Measurements from ENCODE around the gene SGCG. TPM values are rescaled to one million over a fixed set of nuclear protein-coding genes. Genes with fewer than 3 reads are reported as not detected.
A peak's percentile ranks its signal among the peaks of the same experiment; 100 is the strongest.

SGCG gene
- total RNA-seq, 4 donors from 2014 or later: 0.39 to 1.0 (median 0.85) TPM; not detected in 1

DNA sequence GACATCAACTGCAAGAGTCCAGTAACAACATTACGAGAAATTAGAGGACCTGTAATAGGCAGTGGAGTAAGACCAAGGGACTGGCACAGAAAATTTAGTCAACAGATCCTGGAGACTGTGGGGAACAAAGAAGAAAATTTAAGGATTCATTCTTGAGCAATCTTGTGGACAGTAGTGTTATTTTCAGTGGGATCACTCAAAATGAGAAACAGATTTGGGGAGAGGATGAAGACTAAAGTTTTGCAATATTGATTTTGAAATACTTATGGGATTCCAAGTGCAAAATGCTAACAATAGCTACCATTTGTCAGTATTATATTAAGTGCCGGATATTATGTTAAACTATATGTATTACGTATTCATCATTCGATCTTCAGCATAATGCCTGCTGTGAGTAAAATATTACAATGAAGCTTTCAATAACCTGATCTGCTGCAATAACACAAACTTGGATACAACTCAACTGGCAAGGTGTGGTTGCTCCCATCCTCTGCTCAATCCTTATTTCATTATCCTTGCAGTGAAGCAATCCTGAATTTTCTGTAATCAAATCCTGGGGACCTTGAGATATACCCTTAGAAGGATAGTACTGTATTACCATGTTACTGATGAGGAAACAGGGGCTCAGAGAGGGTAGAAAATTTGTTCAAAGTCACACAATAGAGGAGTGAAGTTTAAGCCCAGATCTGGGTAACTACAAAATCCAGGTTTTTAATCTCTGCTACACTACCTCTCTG, 168.6 kb downstream of the SGCG start:
- no peaks in the 10 kb centered on the region for H3K9me3 ChIP-seq
- no peaks in the 10 kb centered on the region for H3K27me3 ChIP-seq
- H3K36me3 ChIP-seq: peaks cover under 1% of the 10 kb centered on the region
- DNase-seq (ENCODE audit: low spot score in 2 of 2): no peak
- no peak for TF ChIP-seq POLR2A (IDR thresholded peaks at IDR 0.05)
- no peak for TF ChIP-seq EP300 (IDR thresholded peaks at IDR 0.05)
- TF ChIP-seq, protein P1, sequence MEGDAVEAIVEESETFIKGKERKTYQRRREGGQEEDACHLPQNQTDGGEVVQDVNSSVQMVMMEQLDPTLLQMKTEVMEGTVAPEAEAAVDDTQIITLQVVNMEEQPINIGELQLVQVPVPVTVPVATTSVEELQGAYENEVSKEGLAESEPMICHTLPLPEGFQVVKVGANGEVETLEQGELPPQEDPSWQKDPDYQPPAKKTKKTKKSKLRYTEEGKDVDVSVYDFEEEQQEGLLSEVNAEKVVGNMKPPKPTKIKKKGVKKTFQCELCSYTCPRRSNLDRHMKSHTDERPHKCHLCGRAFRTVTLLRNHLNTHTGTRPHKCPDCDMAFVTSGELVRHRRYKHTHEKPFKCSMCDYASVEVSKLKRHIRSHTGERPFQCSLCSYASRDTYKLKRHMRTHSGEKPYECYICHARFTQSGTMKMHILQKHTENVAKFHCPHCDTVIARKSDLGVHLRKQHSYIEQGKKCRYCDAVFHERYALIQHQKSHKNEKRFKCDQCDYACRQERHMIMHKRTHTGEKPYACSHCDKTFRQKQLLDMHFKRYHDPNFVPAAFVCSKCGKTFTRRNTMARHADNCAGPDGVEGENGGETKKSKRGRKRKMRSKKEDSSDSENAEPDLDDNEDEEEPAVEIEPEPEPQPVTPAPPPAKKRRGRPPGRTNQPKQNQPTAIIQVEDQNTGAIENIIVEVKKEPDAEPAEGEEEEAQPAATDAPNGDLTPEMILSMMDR (IDR thresholded peaks at IDR 0.05): no peak
- TF ChIP-seq POLR2AphosphoS5 (IDR thresholded peaks at IDR 0.05): no peak
- peak overlapping the region; percentile 48 for H3K27ac ChIP-seq
- 73% methylated on average over 4 of the region's 4 CpGs for WGBS
- peaks cover 6% of the 10 kb centered on the region for H3K4me1 ChIP-seq
- H3K4me3 ChIP-seq: no peak overlapping the region

DNA sequence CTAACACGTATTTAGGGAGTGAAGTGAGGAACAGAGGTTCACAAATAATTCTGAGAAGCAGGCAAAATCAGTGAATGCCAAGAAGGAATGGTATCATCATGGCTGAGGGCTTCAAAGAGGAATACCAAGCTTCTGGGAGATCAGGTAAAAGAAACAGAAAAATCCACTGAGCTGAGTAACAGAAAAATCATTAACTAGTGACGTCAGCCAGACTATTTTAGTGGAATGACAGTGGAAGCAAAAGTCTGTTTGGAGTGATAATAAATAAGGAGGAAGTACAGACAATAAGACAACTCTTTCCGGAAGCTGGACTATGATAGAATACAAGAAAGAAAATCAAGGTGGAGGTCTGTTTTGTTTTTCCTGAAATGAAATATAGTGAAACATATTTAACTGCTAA, 169.2 kb downstream of the SGCG start:
- Histone ChIP-seq H3K27me3 (no peaks in the 10 kb centered on the region), H3K27ac (peak overlapping the region; percentile 48), H3K4me1 (peaks cover 6% of the 10 kb centered on the region), H3K4me3 (no peak overlapping the region), H3K36me3 (peaks cover 7% of the 10 kb centered on the region), H3K9me3 (no peaks in the 10 kb centered on the region)
- TF ChIP-seq, protein P1 (IDR thresholded peaks at IDR 0.05): no peak
- TF ChIP-seq EP300 (IDR thresholded peaks at IDR 0.05) (no peak), POLR2AphosphoS5 (IDR thresholded peaks at IDR 0.05) (no peak), POLR2A (IDR thresholded peaks at IDR 0.05) (no peak)
- WGBS: 89% methylated on average over 3 of the region's 3 CpGs
- no peak for DNase-seq (ENCODE audit: low spot score in 2 of 2)

DNA sequence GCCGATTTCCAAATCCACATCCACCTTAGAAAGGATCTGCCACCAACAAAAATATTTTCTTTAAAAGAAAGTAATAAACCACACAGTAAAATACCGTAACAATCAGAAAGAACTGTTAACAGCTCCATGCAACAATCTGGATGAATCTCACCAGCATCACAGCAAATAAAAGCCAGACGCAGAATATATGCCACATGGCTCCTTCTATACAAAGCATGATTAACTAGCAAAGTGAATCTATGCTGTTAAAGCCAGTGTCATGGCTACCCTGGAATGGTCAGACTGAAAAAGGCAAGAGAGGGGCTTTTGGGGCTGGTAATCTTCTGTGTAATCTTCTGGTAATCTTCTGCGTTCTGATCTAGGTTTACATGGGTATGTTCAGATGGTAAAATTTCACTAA, 171.4 kb downstream of the SGCG start:
- Histone ChIP-seq H3K4me3 (no peak overlapping the region), H3K27me3 (no peaks in the 10 kb centered on the region), H3K27ac (no peak overlapping the region), H3K36me3 (peaks cover 26% of the 10 kb centered on the region), H3K4me1 (peaks cover 6% of the 10 kb centered on the region), H3K9me3 (no peaks in the 10 kb centered on the region)
- TF ChIP-seq POLR2A (IDR thresholded peaks at IDR 0.05): no peak
- TF ChIP-seq POLR2AphosphoS5 (IDR thresholded peaks at IDR 0.05): no peak
- TF ChIP-seq, protein P1 (IDR thresholded peaks at IDR 0.05): no peak
- no peak for TF ChIP-seq EP300 (IDR thresholded peaks at IDR 0.05)
- 63% methylated on average over 4 of the region's 4 CpGs for WGBS
- no peak for DNase-seq (ENCODE audit: low spot score in 2 of 2)

DNA sequence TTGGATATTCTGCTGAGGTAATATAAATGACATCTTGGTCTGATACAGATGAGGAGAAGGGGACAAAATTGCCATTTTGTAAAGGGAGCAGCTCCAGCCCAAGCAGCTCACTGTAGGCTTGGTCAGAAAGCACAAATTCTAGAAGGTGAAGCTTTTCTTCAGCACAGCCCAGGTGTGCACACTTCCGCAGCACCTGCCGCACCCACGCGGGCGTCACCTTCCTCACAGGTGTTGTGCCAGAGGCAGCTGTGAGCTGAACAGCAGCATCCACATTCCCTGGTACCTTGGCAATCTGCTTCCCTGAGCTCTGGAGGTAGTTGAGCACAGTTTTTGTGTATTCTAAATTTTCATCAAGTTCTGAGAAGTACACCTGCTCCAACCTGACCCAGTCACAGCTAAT, 173.7 kb downstream of the SGCG start:
- peaks cover 35% of the 10 kb centered on the region for H3K36me3 ChIP-seq
- DNase-seq (ENCODE audit: low spot score in 2 of 2): no peak
- no peak overlapping the region for H3K4me3 ChIP-seq
- 82% methylated on average over 5 of the region's 5 CpGs for WGBS
- no peak for TF ChIP-seq POLR2A (IDR thresholded peaks at IDR 0.05)
- TF ChIP-seq POLR2AphosphoS5 (IDR thresholded peaks at IDR 0.05): no peak
- TF ChIP-seq, protein P1 (IDR thresholded peaks at IDR 0.05): no peak
- no peak for TF ChIP-seq EP300 (IDR thresholded peaks at IDR 0.05)
- H3K4me1 ChIP-seq: no peaks in the 10 kb centered on the region
- no peaks in the 10 kb centered on the region for H3K9me3 ChIP-seq
- no peaks in the 10 kb centered on the region for H3K27me3 ChIP-seq
- no peak overlapping the region for H3K27ac ChIP-seq

DNA sequence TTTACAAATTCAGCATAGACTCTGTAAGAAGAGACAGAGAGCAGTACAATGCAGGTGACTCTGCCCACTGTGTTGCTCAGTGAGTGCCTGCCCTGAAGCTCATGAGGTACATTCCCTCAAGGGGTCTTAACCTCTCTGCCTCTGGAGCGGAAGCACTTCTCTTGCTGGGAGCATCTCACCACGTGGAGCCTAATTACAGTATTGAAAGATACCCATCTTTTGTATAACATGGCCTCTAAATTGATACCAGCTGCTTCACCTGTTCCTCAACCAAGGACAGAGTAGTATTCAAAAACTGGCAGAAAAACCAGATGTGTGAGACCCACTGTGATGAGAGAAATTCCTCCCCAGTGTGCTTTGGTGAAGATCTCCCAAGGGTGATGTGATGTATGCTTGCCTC, 175.6 kb downstream of the SGCG start:
- no peaks in the 10 kb centered on the region for H3K27me3 ChIP-seq
- TF ChIP-seq EP300 (IDR thresholded peaks at IDR 0.05) (no peak), POLR2AphosphoS5 (IDR thresholded peaks at IDR 0.05) (no peak), POLR2A (IDR thresholded peaks at IDR 0.05) (no peak)
- TF ChIP-seq, protein P1 (IDR thresholded peaks at IDR 0.05): no peak
- DNase-seq (ENCODE audit: low spot score in 2 of 2): no peak
- H3K9me3 ChIP-seq: no peaks in the 10 kb centered on the region
- no peaks in the 10 kb centered on the region for H3K4me1 ChIP-seq
- 81% methylated on average over 2 of the region's 2 CpGs for WGBS
- no peak overlapping the region for H3K27ac ChIP-seq
- peaks cover 45% of the 10 kb centered on the region for H3K36me3 ChIP-seq
- H3K4me3 ChIP-seq: no peak overlapping the region

Measured in suprapubic skin (tissue), 4 donors.